Measurements from ENCODE around the gene SKI. TPM values are rescaled to one million over a fixed set of nuclear protein-coding genes. Genes with fewer than 3 reads are reported as not detected.

Gene SKI
- total RNA-seq, 1 experiment from 2014 or later, result 3.3 TPM

DNA sequence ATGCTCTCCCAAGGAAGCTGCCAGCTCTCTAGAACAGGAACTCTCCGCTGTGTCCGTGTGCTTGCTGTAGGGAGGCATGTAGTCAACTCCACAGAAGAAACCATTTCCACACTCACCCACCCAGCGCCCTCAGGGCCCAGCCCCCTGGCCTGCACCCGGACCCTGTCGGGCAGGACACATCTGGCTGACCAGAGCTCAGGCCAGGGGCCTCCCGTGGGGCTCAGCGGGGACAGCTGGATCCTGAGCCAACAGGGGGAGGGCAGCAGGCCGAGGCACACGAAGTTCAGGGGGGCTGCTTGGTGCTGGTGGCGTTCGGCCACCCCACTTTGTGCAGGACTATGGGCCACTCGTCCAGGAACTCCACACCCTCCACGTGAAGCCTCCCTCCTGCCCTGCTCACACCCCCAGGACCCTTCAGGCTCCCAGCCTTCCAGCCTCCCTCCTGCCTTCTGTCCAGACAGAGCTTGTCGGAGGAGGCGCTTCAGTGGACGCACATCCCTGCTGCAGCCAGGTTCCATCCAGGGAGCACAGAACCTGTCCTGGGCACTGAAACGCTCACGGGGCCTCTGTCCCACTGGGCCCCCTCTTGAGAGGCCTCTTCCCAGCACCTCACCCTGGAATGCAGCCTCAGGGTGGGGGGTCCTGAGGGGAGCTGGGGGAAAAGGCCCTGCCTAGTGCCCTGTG, 18.6 kb upstream of the SKI start:
- no peak for DNase-seq (ENCODE audit: low spot score)

DNA sequence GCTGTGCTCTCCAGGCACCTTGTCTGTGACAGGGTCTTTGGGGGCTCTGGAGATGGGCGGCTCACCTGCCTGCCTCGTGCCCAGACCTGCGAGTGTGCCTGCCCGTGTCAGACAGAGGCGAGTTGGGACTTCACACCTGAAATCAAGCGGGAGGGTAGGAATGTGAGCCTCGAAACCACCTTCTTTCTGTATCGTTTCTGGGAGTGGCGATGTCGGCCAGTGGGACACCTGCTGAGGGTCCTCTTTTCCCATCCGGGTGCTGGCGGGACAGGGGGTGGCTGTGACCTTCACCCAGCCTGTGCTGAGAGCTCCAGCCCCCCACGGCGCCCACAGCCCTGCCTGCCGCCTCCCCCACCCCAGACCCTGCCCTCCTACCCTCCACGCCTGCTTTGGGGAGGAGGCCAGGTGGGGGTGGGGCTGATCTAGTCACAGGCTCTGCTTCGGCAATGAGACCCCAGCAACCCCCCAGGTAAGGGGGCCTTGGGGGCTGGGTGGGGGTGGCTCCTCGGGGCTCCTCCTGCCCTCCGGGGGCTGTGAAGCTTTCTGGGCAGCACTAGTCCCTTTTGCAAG, 17.9 kb upstream of the SKI start:
- no peak for DNase-seq (ENCODE audit: low spot score)

DNA sequence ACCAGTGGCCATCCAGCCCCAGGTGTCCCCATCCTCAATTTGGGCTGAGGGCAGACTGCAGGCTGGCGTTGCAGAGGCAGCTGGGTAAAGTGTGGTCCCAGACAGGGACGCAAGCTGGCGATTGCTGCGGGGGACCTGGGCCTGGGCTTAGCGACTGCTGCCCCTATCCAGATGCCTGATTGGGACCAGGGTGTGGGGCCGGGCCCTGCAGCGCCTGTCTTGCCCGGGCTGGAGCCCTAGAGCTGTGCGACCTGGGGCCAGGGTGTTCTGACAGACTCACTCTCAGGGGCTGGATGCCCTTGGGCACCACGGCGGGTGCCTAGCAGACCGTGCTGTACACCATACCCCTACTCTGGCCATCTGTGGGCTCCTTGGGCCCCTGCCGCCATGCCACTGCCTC, 17.3 kb upstream of the SKI start:
- no peak for DNase-seq (ENCODE audit: low spot score)

DNA sequence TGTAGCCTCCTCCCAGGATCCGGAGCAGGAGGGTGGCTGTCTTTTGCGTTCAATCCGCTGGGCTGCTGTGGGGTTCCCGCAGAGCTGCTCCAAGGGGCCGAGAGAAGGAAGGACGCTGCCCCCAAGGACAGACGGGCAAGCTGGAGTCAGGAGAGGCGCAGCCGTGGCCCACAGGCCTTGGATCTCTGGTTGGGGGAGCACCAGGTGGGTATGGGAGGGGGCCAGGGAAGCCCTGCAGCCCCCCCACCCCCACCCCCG, 15.9 kb upstream of the SKI start:
- no peak for DNase-seq (ENCODE audit: low spot score)

DNA sequence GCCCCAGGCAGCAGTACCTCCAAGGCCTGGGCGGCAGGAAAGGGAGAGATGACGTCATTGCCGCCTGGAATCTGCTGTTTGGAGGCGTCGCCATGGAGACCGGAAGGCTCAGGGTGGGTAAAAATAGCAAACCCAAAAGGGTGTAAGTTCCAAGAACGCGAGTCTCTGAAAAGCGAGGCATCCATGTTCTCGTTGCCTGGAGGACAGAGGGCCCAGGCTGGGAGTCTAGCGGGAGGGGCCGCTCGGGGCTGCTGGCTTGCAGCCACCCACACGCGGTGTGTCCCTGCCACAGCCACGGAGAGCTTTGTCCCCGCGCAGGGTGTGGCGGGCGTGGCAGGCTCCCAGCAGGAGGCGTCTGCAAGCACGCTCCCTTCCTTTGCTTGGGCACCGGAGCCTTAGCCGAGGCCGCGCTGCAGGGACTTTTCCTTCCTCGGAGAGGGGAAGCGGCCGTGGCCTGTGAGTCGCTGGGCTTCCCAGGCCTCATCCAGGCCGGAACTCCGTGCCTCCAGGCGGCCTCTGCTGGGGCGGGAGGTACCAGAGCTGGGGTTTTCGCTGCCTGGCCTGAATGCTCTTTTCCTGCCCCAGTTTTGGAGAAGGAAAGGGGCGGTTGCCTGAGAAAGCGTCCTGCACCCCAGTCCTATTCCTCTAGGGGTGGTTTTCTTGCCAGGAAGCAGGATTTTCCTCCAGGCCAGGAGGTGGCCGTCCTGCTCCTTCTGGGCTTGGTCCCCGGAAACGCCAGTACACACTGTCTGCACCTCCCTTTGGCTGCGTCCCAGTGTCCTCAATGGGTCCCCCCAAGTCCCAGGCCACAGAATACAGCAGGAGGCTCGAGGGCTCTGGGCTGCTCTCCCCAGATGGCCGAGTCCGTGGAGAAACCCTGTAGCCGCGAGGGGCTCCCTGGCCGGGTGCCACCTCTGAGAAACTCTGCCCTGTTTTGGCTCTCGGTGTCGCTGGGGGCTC, 15.3 kb upstream of the SKI start:
- DNase-seq (ENCODE audit: low spot score), result peak; percentile 96

DNA sequence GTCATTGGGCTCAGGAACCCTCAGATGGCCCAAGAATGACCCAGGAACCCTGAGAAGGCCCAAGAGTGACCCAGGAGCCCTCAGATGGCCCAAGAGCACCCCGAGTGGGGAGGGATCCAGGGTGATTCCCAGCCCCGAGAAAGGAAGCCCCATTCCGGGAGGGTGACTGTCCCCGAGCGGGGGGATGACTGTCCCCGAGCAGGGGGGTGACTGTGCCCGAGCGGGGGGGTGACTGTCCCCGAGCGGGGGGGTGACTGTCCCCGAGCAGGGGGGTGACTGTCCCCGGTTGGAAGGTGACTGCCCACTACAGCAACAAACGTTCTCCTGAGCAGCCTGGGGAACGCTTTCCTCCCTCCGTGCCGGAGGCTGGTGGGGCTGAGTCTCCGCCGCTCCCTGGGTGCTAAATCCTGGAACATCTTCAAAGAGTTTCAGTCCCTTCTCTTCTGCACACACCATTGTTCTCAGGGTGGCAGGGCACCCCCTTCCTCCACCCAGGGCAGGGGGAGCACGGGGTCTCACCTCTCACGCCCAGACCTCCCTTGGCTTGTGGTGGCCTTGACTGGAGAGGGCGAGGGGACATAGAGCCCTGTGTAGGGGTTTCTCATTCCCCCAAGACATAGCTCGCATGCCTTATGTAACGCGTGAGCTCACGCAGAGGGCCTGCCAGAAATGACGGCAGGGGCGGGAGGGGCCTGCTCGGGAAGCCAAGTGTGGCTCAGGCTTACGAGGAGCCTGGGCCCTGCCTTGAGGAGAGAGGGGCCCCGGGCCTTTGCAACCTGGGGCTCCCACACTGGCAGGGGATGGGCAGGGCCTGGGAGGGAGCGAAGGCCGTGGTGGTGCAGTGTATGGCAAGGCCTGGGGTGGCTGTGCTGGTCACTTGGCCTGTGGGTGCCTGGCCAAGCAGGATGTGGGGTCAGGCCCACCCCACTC, 14.3 kb upstream of the SKI start:
- DNase-seq (ENCODE audit: low spot score), result no peak

DNA sequence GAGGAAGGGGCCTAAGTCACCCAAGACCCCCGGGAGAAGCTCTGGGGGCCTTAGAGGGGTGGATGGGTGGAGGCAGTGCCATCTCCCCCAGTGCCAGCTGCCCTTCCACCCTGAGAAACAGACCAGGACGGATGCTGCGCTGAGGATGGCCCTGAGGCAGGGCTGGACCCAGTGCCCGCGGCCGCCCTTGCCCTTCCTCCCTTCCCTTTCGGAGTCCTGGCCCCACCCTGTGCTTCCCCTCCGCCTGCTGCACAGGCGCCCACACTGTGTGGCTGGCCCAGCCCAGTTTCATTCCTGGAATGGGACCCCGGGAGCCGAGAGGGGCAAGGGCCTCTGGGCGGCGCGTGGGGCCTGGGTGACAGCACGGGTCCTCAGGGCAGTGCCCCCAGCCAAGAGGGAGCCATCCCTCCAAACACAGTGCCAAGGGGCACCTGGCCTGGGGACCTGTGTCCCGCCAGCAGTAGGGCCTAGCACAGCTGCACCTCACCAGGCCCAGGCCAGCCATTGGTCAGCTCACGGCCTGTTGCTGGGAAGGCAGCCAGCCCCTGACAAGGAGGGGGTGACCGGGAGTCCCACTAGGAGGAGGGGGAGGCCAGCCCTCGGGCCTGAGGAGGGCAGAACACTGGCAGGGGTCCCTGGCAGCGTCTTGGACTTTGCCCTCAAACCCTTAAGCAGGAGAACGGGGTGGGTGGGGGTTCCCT, 13.4 kb upstream of the SKI start:
- no peak for DNase-seq (ENCODE audit: low spot score)

DNA sequence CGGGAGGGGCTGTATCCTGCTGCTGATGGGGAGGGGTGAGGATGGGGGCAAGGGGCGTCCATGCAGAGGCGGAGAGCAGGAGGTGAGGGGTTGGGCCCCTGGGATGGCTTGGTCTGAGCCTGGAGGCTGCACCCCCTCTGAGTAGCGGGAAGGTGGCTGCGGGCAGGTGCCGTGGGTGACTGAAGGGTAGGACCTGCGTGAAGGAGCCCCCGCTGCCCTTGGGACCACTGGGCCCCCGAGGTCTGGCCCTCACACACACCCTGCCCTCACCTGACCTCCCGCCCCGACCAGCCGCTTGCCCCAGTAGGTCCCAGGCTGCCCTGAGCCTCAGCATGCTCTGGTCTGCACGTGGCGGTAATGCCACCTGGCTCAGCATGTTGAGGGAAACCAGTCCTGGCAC, 12.8 kb upstream of the SKI start:
- no peak for DNase-seq (ENCODE audit: low spot score)

DNA sequence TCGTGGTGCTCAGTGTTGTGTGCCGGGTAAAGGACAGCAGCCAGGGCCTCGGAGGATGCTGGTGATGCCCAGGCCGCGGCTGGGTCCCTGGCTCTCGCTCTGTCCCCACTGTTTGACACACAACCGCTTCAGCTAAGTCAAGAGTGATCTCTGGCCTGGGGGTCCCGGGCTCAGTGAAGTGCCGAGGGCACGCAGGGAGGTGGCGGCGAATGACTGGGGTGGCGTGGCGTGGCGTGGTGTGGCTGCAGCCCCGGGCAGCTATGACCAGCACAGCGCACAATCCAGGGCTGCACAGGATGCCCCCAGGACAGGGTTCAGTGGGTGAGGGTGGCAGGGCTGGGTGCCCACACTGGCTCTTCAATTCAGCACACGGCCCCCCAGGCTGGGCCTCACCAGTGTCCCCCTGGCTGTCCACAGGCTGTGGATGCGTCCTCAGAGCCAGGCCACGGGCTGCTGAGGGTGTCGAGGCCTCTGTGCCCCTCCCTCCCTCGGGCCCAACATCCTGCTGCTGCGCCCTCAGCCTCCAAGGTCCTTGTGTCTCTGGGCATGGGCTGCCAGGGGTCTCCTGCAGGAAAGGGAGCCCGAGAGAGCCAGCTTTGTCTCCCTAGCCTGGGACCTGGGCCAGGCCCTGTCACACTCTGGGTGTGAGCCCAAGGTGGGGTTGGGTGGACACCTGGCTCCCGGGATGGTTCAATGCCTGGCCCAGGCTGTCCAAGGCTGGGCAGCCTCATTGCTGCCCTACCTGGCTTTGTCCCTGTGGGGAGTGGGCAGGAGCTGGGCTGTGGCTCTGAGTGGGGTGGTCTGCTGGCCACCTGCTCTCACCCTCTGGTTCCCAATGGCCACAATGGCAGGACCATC, 12.0 kb upstream of the SKI start:
- DNase-seq (ENCODE audit: low spot score), result no peak

DNA sequence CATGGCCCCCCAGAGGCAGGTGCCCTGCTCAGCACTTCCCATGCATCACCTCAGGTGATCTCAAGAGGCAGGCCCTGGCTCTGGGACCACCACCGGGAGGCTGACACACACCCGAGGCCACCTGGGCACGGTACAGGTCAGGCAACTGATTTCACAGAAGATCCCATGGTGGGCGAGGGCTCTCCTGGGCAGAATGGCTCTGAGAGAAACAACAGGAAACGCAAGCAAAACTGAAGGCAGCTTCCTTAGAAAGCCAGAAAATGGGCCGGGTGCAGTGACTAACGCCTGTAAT, 11.4 kb upstream of the SKI start:
- DNase-seq (ENCODE audit: low spot score), result no peak

DNA sequence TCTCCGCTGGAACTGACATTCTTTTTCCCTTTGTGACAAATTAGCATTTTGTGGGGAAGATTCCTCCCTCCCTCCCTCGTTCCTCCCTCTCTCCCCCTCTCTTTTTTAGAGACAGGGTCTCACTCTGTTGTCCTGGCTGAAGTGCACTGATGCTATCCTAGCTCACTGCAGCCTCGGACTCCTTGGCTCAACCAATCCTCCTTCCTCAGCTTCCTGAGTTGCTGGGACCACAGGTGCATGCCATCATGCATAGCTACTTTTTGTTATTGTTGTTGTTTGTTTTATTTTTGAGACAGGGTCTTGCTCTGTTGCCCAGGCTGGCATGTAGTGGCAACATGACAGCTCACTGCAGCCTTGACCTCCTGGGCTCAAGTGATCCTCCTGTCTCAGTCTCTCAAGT, 6.8 kb upstream of the SKI start:
- no peak for DNase-seq (ENCODE audit: low spot score)

DNA sequence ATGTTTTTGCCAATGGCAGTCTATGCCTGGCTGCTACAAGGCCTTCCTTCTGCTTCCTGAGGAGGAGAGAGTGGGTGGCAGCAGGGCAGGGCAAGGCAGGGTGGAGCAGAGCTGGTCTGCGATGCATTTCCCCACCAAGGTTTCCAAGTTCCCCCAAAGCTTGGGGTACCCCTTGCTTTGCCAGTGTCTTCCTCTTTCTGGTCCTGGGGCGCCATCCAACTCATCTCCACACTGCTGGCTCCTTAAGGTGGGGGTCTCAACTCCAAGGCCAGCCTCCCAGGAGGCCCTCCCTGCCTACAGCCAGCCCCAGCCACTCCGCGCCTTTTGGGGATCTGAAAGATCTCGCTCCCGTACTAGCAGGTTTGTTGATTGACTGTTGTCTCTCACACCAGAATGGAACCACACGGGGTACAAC, 3.9 kb upstream of the SKI start:
- DNase-seq (ENCODE audit: low spot score), result no peak

DNA sequence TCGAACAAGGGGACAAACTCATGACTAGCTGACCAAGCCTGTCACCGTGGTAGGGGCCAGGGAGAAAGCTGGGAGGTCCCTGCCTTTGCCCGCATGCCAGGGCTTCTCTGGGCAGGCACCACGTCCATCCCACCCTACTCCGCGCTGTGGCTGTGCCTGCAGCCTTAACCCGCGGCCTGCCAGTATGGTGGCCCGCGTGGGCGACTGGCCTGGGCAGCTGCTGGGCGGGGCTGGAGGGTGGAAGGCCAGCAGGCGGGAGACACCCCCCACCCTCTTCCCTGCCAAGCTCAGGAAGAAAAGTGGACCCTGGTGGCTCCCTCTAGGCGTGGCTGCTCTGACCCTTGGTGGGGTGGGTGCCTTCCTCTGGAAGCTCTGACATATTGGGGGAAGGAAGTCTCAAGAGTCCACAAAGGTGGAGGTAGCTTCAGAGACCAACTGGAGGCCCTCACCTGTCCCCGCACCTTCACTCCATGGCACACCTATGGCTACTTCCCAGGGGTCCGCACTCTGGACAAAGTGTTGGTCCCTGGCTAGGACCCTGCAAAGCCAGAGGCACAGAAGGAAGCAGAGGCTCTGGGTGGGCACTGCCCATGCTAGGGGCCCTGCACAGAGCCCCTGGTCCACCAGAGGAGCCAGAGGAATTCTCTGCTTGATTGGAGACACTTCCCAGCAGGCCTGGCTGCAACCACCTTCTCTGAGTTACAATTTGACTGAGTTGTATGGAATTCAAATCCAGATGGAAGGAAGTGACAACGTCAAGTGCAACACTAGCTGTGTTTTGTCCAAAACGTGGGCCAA, 3.3 kb upstream of the SKI start:
- no peak for DNase-seq (ENCODE audit: low spot score)

DNA sequence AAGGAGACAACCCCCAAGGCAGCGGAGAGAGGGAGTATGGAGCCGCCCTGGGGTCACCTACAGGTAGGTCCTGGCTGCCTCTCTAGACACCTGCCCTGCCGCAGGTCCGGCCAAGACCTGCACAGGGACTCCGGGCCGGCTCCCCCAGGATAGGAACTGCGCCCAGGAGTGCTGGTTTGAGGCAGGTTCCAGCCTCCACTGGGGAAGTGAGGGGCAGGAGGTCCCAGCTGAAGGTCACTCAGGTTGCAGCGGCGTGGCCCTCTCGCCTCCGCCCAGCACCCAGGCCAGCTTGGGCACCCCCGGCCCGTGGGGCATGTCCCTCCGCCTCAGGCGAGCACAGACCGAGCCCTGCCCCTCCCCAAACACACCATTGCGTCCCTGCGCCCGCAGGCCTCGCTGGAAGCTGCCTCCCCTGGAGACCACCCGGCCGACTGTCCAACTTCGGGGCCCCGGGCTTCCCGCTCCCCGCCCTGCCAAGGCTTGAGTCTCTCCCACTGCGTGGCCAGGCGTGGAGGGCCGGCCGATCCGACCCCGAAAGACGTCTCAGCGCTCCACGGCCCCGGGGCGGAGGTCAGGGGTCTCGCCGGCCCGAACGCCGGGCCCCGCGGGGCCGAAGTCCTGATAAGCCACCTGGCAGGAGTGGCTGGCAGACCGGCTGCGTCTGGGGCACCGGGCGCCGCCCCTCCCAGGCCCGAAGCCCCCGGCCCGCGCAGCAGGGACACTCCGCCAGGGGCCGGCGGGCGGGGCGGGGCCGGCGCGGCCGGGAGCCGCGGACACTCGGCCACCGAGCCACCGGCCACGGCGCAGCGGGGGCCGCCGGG, 1.4 kb upstream of the SKI start:
- DNase-seq (ENCODE audit: low spot score), result no peak

DNA sequence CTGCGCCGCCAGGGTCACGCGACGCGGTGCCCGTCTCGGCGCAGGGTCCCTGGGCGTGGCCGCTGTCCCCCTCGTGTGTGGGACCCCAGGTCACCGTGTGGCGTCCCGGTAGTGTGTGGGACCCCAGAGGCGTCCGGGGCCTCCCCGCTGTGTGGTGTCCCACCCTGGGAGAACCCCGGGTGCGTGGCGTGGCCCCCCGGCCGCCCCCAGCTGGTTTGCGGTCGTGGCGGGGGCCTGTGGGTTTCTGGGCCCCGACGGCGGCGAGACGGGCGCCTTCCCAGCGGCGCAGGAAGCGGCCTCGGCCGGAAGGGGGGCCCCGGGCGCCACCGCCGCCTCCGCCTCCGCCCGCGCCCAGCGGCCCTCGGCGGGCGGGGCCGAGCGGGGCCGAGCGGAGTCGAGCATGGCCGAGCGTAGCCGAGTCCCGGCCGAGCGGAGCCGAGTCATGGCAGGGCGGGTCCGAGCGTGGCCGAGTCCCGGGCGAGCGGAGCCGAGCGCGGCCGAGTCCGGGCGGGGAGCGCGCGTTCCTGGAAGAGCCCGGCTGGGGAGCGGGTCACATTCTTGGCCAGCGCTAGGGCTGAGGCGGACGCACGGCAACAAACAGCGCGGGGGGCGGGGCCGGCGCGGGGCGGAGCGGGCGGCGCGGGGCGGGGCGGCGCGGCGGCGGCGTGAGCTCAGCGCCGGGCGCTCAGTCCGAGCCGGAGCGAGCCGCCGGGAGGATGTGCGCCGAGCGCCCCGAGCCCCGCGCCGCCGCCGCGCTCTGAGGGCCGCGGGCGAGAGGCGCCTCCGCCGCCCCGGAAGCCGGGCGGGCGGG, 568 bp upstream of the SKI start:
- peak; percentile 95 for DNase-seq (ENCODE audit: low spot score)

DNA sequence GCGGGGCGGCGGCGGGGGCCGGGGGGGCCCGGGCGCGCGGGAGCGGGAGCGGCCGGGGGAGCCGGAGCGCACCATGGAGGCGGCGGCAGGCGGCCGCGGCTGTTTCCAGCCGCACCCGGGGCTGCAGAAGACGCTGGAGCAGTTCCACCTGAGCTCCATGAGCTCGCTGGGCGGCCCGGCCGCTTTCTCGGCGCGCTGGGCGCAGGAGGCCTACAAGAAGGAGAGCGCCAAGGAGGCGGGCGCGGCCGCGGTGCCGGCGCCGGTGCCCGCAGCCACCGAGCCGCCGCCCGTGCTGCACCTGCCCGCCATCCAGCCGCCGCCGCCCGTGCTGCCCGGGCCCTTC, 546 bp downstream of the SKI start:
- no peak for DNase-seq (ENCODE audit: low spot score)

DNA sequence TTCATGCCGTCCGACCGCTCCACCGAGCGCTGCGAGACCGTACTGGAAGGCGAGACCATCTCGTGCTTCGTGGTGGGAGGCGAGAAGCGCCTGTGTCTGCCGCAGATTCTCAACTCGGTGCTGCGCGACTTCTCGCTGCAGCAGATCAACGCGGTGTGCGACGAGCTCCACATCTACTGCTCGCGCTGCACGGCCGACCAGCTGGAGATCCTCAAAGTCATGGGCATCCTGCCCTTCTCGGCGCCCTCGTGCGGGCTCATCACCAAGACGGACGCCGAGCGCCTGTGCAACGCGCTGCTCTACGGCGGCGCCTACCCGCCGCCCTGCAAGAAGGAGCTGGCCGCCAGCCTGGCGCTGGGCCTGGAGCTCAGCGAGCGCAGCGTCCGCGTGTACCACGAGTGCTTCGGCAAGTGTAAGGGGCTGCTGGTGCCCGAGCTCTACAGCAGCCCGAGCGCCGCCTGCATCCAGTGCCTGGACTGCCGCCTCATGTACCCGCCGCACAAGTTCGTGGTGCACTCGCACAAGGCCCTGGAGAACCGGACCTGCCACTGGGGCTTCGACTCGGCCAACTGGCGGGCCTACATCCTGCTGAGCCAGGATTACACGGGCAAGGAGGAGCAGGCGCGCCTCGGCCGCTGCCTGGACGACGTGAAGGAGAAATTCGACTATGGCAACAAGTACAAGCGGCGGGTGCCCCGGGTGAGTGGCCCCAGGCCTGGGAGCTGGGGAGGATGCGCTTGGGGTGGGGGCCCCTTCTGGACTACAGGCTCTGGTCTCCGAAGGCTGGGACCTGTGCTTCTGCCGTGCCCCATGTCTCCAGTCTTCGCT, 1.1 kb downstream of the SKI start:
- DNase-seq (ENCODE audit: low spot score), result peak; percentile 63
